ENCODE measurements around the gene POC1A. TPM values are rescaled to one million over a fixed set of nuclear protein-coding genes. Genes with fewer than 3 reads are reported as not detected.

Gene POC1A
- total and polyA plus RNA-seq, 9 of the 15 experiments (the other 6 are each of a cell fraction or from before 2014, with no cell fraction given) = 7.2 to 17.5 (median 12.1) TPM

- TF ChIP-seq CBFA2T3 (IDR thresholded peaks at IDR 0.05) (0 out of 2 replicates have a peak, but pooled peaks have one; percentile 9), MAFK (IDR thresholded peaks at IDR 0.05; ENCODE audit: low read length) (no peak), MTA1 (IDR thresholded peaks at IDR 0.05; ENCODE audit: borderline replicate concordance) (0 out of 2 replicates have a peak, but pooled peaks have one; percentile 38), GTF2E2 (tag; IDR thresholded peaks at IDR 0.05) (no peak), HDAC1 (IDR thresholded peaks at IDR 0.05) (0 out of 4 replicates have a peak, but pooled peaks of 1 of the 2 experiments have one; percentile 18), OTX1 (CRISPR knock-in tag; IDR thresholded peaks at IDR 0.05) (0 out of 2 replicates have a peak, but pooled peaks have one; percentile 49)
- TF ChIP-seq, protein P1, sequence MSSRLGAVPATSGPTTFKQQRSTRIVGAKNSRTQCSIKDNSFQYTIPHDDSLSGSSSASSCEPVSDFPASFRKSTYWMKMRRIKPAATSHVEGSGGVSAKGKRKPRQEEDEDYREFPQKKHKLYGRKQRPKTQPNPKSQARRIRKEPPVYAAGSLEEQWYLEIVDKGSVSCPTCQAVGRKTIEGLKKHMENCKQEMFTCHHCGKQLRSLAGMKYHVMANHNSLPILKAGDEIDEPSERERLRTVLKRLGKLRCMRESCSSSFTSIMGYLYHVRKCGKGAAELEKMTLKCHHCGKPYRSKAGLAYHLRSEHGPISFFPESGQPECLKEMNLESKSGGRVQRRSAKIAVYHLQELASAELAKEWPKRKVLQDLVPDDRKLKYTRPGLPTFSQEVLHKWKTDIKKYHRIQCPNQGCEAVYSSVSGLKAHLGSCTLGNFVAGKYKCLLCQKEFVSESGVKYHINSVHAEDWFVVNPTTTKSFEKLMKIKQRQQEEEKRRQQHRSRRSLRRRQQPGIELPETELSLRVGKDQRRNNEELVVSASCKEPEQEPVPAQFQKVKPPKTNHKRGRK (tag; IDR thresholded peaks at IDR 0.05) = peak; percentile 91
- H3K27me3 ChIP-seq (ENCODE audit: control insufficient read depth in 2 of 2, insufficient read depth in 2 of 2, low read length in 2 of 2) = no peaks in the 10 kb centered on the region
- no peak for FAIRE-seq
- peaks cover 16% of the 10 kb centered on the region for H3K79me2 ChIP-seq (ENCODE audit: control insufficient read depth, insufficient read depth, low read length)
- in situ Hi-C loops (cut with MboI) (no loop called here), intact Hi-C loops (cut with micrococcal nuclease) (no loop called here)
- H3K4me2 ChIP-seq (ENCODE audit: insufficient read depth, low read length) = no peak overlapping the region; the same call in 1 of the 2 replicates
- H3K9me1 ChIP-seq (ENCODE audit: control insufficient read depth, insufficient read depth, low read length) = peaks cover under 1% of the 10 kb centered on the region
- ChIA-PET POLR2A (interaction anchor here (0.9 to 2.0 kb wide), 2 partner anchors 12 to 13 kb away, joined by 3 to 5 read pairs; no protein-coding TSS in a partner anchor), CTCF (ENCODE audit: low intra/inter-chr PET ratio) (no interaction called here)
- WGBS (ENCODE audit: insufficient coverage, low coverage, missing lambda C conversion rate) = 10% methylated on average over 2 of the region's 3 CpGs
- no peaks in the 10 kb centered on the region for H4K20me1 ChIP-seq (replicated peaks; ENCODE audit: control insufficient read depth, insufficient read depth, low read length)
- peak overlapping the region in 1 of 2 experiments; percentile 35; a peak in 1 of 4 replicates for H3K9ac ChIP-seq (ENCODE audit: insufficient read depth in 1 of 2, low read depth in 2 of 2, low read length in 2 of 2)
- H3K27ac ChIP-seq (ENCODE audit: extremely low read depth, low read depth, low read length) = no peak overlapping the region
- no peak overlapping the region for H3K4me3 ChIP-seq
- H3K36me3 ChIP-seq (ENCODE audit: control insufficient read depth, insufficient read depth, low read length) = peaks cover 13% of the 10 kb centered on the region; the same call in 1 of the 3 replicates
- H3K9me3 ChIP-seq (replicated peaks; ENCODE audit: control insufficient read depth, insufficient read depth, low read depth, low read length) = no peaks in the 10 kb centered on the region
- peak overlapping the region; percentile 77 for H2AFZ ChIP-seq (ENCODE audit: low read depth, low read length)
- no peak for ATAC-seq
- no peak for DNase-seq (ENCODE audit: extremely low read depth in 1 of 4, low spot score in 3 of 4)
- BruUV-seq (replicated peaks) = no TSS peak
- peaks cover 31 to 45% of the 10 kb centered on the region in 2 experiments for H3K4me1 ChIP-seq (replicated peaks in 1 of 2; ENCODE audit: control insufficient read depth in 2 of 2, insufficient read depth in 2 of 2, low read length in 2 of 2)
These were observed 41.0 kb upstream of the POC1A start for GRCh38 chr3:52195291-52195597.

Measured in K562 (cell line).